Fibroblast of lung (primary cell): ENCODE measurements around the gene MGAT4A.

Experiments
- EZH2 ChIP-seq: IDR thresholded peaks from 2 replicates; pipeline ENCODE4 v1.5.1; 2012; ENCODE audit warnings: low read length, control low read depth, mild to moderate bottlenecking; ENCODE audit errors: missing control alignments
- TF ChIP-seq, protein P1 (sequence below), 2 donors: IDR thresholded peaks in 1 of 2; conservative IDR thresholded peaks in 1 of 2; 1 replicate in 1 of 2; 2 replicates in 1 of 2; pipeline ENCODE4 v1.5.1; 2011 to 2012; ENCODE audit warnings: low read length in 2 of 2, control low read depth in 1 of 2, inconsistent platforms in 1 of 2, low read depth in 1 of 2, mild to moderate bottlenecking in 1 of 2

DNA sequence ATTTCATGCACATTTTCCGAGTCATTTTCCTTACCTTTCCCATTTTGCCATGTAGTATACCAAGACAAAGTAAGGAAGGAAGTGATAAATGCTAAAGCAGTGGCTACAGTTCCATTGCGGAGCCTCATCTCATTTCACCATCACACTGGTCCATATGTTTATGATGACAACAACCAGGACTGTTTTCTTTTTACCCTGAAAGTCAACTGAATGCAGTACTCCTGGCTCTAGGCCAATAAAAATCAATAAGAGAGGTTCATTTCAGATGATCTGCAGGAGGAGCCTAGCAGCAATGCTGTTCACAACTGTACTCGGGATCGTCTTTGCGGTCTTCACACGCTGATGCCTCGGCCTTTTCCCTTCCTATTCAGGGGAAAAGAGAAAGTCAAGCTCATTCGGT lies 4.7 kb downstream of the MGAT4A start:
- TF ChIP-seq, protein P1, sequence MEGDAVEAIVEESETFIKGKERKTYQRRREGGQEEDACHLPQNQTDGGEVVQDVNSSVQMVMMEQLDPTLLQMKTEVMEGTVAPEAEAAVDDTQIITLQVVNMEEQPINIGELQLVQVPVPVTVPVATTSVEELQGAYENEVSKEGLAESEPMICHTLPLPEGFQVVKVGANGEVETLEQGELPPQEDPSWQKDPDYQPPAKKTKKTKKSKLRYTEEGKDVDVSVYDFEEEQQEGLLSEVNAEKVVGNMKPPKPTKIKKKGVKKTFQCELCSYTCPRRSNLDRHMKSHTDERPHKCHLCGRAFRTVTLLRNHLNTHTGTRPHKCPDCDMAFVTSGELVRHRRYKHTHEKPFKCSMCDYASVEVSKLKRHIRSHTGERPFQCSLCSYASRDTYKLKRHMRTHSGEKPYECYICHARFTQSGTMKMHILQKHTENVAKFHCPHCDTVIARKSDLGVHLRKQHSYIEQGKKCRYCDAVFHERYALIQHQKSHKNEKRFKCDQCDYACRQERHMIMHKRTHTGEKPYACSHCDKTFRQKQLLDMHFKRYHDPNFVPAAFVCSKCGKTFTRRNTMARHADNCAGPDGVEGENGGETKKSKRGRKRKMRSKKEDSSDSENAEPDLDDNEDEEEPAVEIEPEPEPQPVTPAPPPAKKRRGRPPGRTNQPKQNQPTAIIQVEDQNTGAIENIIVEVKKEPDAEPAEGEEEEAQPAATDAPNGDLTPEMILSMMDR (conservative IDR thresholded peaks at IDR 0.05 in 1 of 2, IDR thresholded peaks at IDR 0.05 in 1 of 2; ENCODE audit: low read depth in 1 of 2, low read length in 2 of 2): no peak
- no peak for TF ChIP-seq EZH2
